Measurements from ENCODE around the gene ZNF474. TPM values are rescaled to one million over a fixed set of nuclear protein-coding genes. Genes with fewer than 3 reads are reported as not detected.

Gene ZNF474
- total RNA-seq, 6 experiments from 2014 or later = 0.10 to 0.28 (median 0.16) TPM; not detected in 1

DNA sequence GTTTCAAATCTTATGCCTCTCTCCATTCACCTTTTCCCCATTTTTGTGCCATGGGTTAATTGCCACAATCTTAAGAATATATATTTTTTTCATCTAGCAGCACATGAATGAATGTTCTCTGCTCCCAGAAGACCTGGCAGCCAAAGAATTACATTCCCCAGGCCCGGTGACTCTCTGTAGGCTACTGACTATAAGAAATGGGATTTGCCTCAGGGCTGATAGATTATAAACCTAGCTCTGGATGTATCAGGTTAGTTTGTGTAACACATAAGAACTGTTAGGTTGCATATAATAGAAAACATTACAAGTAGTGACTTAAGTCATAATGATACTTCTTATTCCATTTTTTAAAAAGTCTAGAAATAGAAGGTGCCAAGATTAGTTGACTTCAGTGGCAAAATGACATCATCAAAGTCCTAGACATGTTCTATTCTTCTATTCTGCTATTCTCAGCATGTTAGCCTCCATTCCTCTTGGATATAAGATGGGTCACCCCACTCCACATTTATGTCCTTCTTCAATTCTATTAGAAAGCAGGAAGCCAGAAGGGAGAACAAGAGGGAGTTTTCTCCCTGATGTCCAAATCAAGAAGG lies 10.9 kb upstream of the ZNF474 start:
- peak; percentile 4 for DNase-seq
- TF ChIP-seq, protein P1, sequence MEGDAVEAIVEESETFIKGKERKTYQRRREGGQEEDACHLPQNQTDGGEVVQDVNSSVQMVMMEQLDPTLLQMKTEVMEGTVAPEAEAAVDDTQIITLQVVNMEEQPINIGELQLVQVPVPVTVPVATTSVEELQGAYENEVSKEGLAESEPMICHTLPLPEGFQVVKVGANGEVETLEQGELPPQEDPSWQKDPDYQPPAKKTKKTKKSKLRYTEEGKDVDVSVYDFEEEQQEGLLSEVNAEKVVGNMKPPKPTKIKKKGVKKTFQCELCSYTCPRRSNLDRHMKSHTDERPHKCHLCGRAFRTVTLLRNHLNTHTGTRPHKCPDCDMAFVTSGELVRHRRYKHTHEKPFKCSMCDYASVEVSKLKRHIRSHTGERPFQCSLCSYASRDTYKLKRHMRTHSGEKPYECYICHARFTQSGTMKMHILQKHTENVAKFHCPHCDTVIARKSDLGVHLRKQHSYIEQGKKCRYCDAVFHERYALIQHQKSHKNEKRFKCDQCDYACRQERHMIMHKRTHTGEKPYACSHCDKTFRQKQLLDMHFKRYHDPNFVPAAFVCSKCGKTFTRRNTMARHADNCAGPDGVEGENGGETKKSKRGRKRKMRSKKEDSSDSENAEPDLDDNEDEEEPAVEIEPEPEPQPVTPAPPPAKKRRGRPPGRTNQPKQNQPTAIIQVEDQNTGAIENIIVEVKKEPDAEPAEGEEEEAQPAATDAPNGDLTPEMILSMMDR (IDR thresholded peaks at IDR 0.05) = no peak
- H3K9me3 Mint-ChIP-seq = no peaks in the 10 kb centered on the region
- peaks cover 33% of the 10 kb centered on the region for H3K4me1 Mint-ChIP-seq (ENCODE audit: low read depth)
- no peaks in the 10 kb centered on the region for H3K36me3 Mint-ChIP-seq (ENCODE audit: low read depth)
- no peak overlapping the region for H3K27ac Mint-ChIP-seq
- H3K4me3 Mint-ChIP-seq = no peak overlapping the region
- no peaks in the 10 kb centered on the region for H3K27me3 Mint-ChIP-seq (ENCODE audit: insufficient read depth)

DNA sequence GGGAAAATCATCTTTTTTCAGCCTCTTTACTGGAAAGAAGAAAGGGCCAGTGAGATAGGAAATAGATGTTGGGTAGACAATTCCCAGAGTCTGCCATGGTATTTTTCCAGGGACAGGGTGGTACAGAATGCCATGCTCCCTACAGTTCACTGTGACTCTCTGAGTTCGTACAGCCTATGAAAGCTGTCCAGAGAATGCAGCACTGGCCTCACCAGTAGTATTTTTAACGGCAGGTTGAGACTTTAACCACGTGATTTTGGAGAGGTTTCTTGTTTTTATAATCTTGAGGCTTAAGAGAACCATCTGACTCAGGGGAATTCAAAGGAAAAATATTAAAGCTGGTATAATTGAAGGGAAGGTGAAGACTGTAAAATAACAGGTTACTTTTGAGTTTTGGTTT lies 10.1 kb upstream of the ZNF474 start:
- Mint-ChIP-seq H3K4me1 (ENCODE audit: low read depth) (peaks cover 33% of the 10 kb centered on the region), H3K27me3 (ENCODE audit: insufficient read depth) (no peaks in the 10 kb centered on the region; the same call in 1 of the 2 replicates)
- TF ChIP-seq, protein P1 (IDR thresholded peaks at IDR 0.05) = no peak

DNA sequence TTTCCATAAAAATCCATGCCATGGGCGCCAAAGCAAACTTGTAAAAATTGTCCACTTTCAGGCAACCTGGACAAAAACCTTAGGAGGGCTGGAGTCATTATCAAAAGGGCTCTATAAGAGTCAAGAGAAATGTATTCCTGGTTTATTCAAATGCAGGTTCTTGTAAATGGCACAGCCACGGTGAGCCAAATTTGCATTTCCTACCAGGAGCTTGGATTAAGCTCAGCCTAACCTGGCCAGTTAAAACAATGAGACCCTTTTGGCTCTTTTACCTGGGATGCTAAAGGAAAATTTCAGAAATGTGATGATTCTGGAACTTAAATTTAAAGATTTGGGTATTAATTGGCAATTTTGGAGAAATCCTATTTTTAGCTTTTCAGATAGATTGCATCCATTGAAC lies 8.9 kb upstream of the ZNF474 start:
- no peaks in the 10 kb centered on the region for H3K36me3 Mint-ChIP-seq (ENCODE audit: low read depth)
- no peak for DNase-seq
- no peak overlapping the region for H3K4me3 Mint-ChIP-seq
- no peaks in the 10 kb centered on the region for H3K9me3 Mint-ChIP-seq
- TF ChIP-seq, protein P1 (IDR thresholded peaks at IDR 0.05) = no peak
- no peak overlapping the region for H3K27ac Mint-ChIP-seq
- peaks cover 37% of the 10 kb centered on the region for H3K4me1 Mint-ChIP-seq (ENCODE audit: low read depth)
- no peaks in the 10 kb centered on the region; the same call in 1 of the 2 replicates for H3K27me3 Mint-ChIP-seq (ENCODE audit: insufficient read depth)

More for the DNA sequence above, 10.1 kb upstream of the ZNF474 start:
- no peak overlapping the region for H3K4me3 Mint-ChIP-seq
- H3K27ac Mint-ChIP-seq = no peak overlapping the region
- DNase-seq = no peak
- no peaks in the 10 kb centered on the region for H3K36me3 Mint-ChIP-seq (ENCODE audit: low read depth)
- H3K9me3 Mint-ChIP-seq = no peaks in the 10 kb centered on the region

DNA sequence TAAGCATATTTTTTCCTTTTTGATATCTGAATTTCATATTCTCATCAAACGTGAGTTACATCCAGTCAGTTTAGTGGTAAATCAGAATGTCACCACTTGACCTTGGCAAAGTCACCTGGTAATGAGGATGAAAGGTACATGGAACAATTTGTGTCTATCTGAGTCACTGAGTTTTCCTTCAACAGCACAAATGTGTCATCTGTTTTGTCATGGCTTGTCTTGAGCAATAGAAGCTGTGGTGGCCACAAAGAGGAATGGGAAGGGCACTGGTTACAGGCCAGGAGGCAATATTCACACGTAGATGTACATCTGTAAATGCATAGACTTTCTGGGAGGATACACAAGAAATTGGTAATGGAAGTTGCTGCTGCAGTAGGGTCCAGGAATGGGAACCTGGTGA lies 8.4 kb upstream of the ZNF474 start:
- TF ChIP-seq, protein P1 (IDR thresholded peaks at IDR 0.05) = no peak
- no peaks in the 10 kb centered on the region; the same call in 1 of the 2 replicates for H3K27me3 Mint-ChIP-seq (ENCODE audit: insufficient read depth)
- H3K36me3 Mint-ChIP-seq (ENCODE audit: low read depth) = no peaks in the 10 kb centered on the region
- H3K4me3 Mint-ChIP-seq = no peak overlapping the region
- H3K4me1 Mint-ChIP-seq (ENCODE audit: low read depth) = peaks cover 41% of the 10 kb centered on the region
- peak; percentile 46 for DNase-seq
- H3K9me3 Mint-ChIP-seq = no peaks in the 10 kb centered on the region
- H3K27ac Mint-ChIP-seq = peak overlapping the region; percentile 39

DNA sequence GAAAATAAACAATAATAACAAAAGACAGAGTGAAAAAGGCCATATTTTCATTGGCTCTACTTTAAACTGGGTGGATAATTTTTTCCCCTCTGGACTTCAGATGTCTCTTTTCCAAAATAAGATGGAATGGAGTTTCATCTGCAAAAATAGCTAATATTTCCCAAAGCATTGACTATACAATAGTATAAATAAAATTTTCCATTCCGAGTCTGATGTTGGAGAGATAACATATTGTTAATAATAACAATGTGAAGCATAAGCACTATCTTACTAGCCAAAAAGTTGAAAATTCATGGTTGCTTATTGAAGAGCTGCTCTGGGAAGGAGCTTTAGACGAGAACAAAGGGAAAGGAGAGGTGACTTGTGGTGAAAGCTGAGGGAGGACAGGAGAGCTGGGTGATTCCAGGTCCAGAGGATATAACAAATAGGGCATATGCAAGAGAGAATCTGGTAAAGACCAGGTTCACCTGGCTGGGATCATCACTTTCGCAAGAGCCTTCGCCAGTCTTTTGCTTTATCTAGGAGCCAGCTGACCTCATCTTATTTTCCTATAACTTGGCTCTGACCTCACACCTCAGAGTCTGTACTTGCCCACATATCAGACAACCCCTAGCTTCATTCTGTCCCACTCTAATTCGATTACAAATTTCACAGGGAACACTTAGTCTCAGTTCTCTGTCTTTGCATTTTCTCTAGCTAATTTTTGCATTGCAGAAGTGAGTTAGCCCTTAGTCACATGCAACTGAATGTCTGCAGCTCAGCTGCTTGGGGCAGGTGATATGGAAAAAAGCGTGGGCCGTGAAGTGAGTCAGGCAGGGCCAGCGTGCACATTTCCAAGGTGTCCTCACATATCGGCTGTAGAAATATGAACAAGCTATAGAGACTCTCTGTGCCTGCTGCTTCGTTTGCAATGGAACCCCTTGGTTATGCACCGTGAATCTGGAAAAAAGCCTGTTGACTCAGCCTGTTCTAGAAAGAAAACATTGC lies 7.6 kb upstream of the ZNF474 start:
- H3K27ac Mint-ChIP-seq = peak overlapping the region; percentile 4; the same call in 1 of the 2 replicates
- no peaks in the 10 kb centered on the region for H3K36me3 Mint-ChIP-seq (ENCODE audit: low read depth)
- no peaks in the 10 kb centered on the region for H3K9me3 Mint-ChIP-seq
- peaks cover 50% of the 10 kb centered on the region for H3K4me1 Mint-ChIP-seq (ENCODE audit: low read depth)
- H3K27me3 Mint-ChIP-seq (ENCODE audit: insufficient read depth) = no peaks in the 10 kb centered on the region; the same call in 1 of the 2 replicates
- TF ChIP-seq, protein P1 (IDR thresholded peaks at IDR 0.05) = no peak
- no peak for DNase-seq
- no peak overlapping the region for H3K4me3 Mint-ChIP-seq
